ENCODE data around the gene GFOD2.

The GFOD2 gene

GRCh38 chr16:67718668-67719047 is 458 bp downstream of the GFOD2 start:
- Histone ChIP-seq H3K4me3 (ENCODE audit: low read depth in 1 of 2, low read length in 2 of 2) (peak overlapping the region; percentile 84 to 94), H3K4me1 (ENCODE audit: control insufficient read depth in 1 of 2, insufficient read depth in 2 of 2, low read length in 2 of 2) (peaks cover 4 to 14% of the 10 kb centered on the region in 2 donors), H3K27me3 (ENCODE audit: low read depth, low read length) (no peaks in the 10 kb centered on the region), H3K9me3 (ENCODE audit: control insufficient read depth in 1 of 2, low read length in 2 of 2) (no peaks in the 10 kb centered on the region), H3K36me3 (ENCODE audit: control insufficient read depth in 1 of 2, insufficient read depth in 2 of 2, low read length in 2 of 2) (no peaks in the 10 kb centered on the region), H3K27ac (ENCODE audit: low read length) (no peak overlapping the region)

GRCh38 chr16:67716097-67716496 is 3.0 kb downstream of the GFOD2 start:
- Histone ChIP-seq H3K9me3 (ENCODE audit: control insufficient read depth in 1 of 2, low read length in 2 of 2) (no peaks in the 10 kb centered on the region), H3K27ac (ENCODE audit: low read length) (no peak overlapping the region), H3K36me3 (ENCODE audit: control insufficient read depth in 1 of 2, insufficient read depth in 2 of 2, low read length in 2 of 2) (no peaks in the 10 kb centered on the region), H3K4me3 (ENCODE audit: low read depth in 1 of 2, low read length in 2 of 2) (no peak overlapping the region), H3K27me3 (ENCODE audit: low read depth, low read length) (no peaks in the 10 kb centered on the region), H3K4me1 (ENCODE audit: control insufficient read depth in 1 of 2, insufficient read depth in 2 of 2, low read length in 2 of 2) (peaks cover 4 to 14% of the 10 kb centered on the region in 2 donors)

- no peaks in the 10 kb centered on the region for H3K36me3 ChIP-seq (ENCODE audit: control insufficient read depth in 1 of 2, insufficient read depth in 2 of 2, low read length in 2 of 2)
- no peak overlapping the region for H3K4me3 ChIP-seq (ENCODE audit: low read depth in 1 of 2, low read length in 2 of 2)
- peaks cover 4 to 9% of the 10 kb centered on the region in 2 donors for H3K4me1 ChIP-seq (ENCODE audit: control insufficient read depth in 1 of 2, insufficient read depth in 2 of 2, low read length in 2 of 2)
- no peaks in the 10 kb centered on the region for H3K27me3 ChIP-seq (ENCODE audit: low read depth, low read length)
- H3K27ac ChIP-seq (ENCODE audit: low read length): no peak overlapping the region
- H3K9me3 ChIP-seq (ENCODE audit: control insufficient read depth in 1 of 2, low read length in 2 of 2): no peaks in the 10 kb centered on the region
Observed at GRCh38 chr16:67714522-67714921, 4.6 kb downstream of the GFOD2 start.

- H3K27me3 ChIP-seq (ENCODE audit: low read depth, low read length): no peaks in the 10 kb centered on the region
- H3K36me3 ChIP-seq (ENCODE audit: control insufficient read depth in 1 of 2, insufficient read depth in 2 of 2, low read length in 2 of 2): no peaks in the 10 kb centered on the region
- H3K27ac ChIP-seq (ENCODE audit: low read length): no peak overlapping the region
- no peaks in the 10 kb centered on the region for H3K9me3 ChIP-seq (ENCODE audit: control insufficient read depth in 1 of 2, low read length in 2 of 2)
- no peak overlapping the region for H3K4me3 ChIP-seq (ENCODE audit: low read depth in 1 of 2, low read length in 2 of 2)
- H3K4me1 ChIP-seq (ENCODE audit: control insufficient read depth in 1 of 2, insufficient read depth in 2 of 2, low read length in 2 of 2): peaks cover 4 to 9% of the 10 kb centered on the region in 2 donors
Observed at GRCh38 chr16:67713647-67714273, 5.4 kb downstream of the GFOD2 start.

GRCh38 chr16:67710607-67711006 is 8.5 kb downstream of the GFOD2 start:
- Histone ChIP-seq H3K9me3 (ENCODE audit: control insufficient read depth in 1 of 2, low read length in 2 of 2) (no peaks in the 10 kb centered on the region), H3K4me1 (ENCODE audit: control insufficient read depth in 1 of 2, insufficient read depth in 2 of 2, low read length in 2 of 2) (no peaks in the 10 kb centered on the region), H3K27ac (ENCODE audit: low read length) (no peak overlapping the region), H3K4me3 (ENCODE audit: low read depth in 1 of 2, low read length in 2 of 2) (no peak overlapping the region), H3K27me3 (ENCODE audit: low read depth, low read length) (no peaks in the 10 kb centered on the region), H3K36me3 (ENCODE audit: control insufficient read depth in 1 of 2, insufficient read depth in 2 of 2, low read length in 2 of 2) (no peaks in the 10 kb centered on the region)

- Histone ChIP-seq H3K4me1 (ENCODE audit: control insufficient read depth in 1 of 2, insufficient read depth in 2 of 2, low read length in 2 of 2) (no peaks in the 10 kb centered on the region), H3K4me3 (ENCODE audit: low read depth in 1 of 2, low read length in 2 of 2) (no peak overlapping the region), H3K9me3 (ENCODE audit: control insufficient read depth in 1 of 2, low read length in 2 of 2) (no peaks in the 10 kb centered on the region), H3K36me3 (ENCODE audit: control insufficient read depth in 1 of 2, insufficient read depth in 2 of 2, low read length in 2 of 2) (no peaks in the 10 kb centered on the region), H3K27me3 (ENCODE audit: low read depth, low read length) (no peaks in the 10 kb centered on the region), H3K27ac (ENCODE audit: low read length) (no peak overlapping the region)
Observed at GRCh38 chr16:67709050-67709449, 10.1 kb downstream of the GFOD2 start.

- no peak overlapping the region for H3K4me3 ChIP-seq (ENCODE audit: low read depth in 1 of 2, low read length in 2 of 2)
- no peaks in the 10 kb centered on the region for H3K4me1 ChIP-seq (ENCODE audit: control insufficient read depth in 1 of 2, insufficient read depth in 2 of 2, low read length in 2 of 2)
- H3K27me3 ChIP-seq (ENCODE audit: low read depth, low read length): no peaks in the 10 kb centered on the region
- H3K36me3 ChIP-seq (ENCODE audit: control insufficient read depth in 1 of 2, insufficient read depth in 2 of 2, low read length in 2 of 2): no peaks in the 10 kb centered on the region
- H3K9me3 ChIP-seq (ENCODE audit: control insufficient read depth in 1 of 2, low read length in 2 of 2): no peaks in the 10 kb centered on the region
- no peak overlapping the region for H3K27ac ChIP-seq (ENCODE audit: low read length)
Observed at GRCh38 chr16:67708368-67708771, 10.7 kb downstream of the GFOD2 start.

GRCh38 chr16:67707790-67708189 is 11.3 kb downstream of the GFOD2 start:
- Histone ChIP-seq H3K4me1 (ENCODE audit: control insufficient read depth in 1 of 2, insufficient read depth in 2 of 2, low read length in 2 of 2) (no peaks in the 10 kb centered on the region), H3K4me3 (ENCODE audit: low read depth in 1 of 2, low read length in 2 of 2) (no peak overlapping the region), H3K27me3 (ENCODE audit: low read depth, low read length) (no peaks in the 10 kb centered on the region), H3K9me3 (ENCODE audit: control insufficient read depth in 1 of 2, low read length in 2 of 2) (no peaks in the 10 kb centered on the region), H3K36me3 (ENCODE audit: control insufficient read depth in 1 of 2, insufficient read depth in 2 of 2, low read length in 2 of 2) (no peaks in the 10 kb centered on the region), H3K27ac (ENCODE audit: low read length) (no peak overlapping the region)

GRCh38 chr16:67707210-67707609 is 11.9 kb downstream of the GFOD2 start:
- H3K36me3 ChIP-seq (ENCODE audit: control insufficient read depth in 1 of 2, insufficient read depth in 2 of 2, low read length in 2 of 2): no peaks in the 10 kb centered on the region
- no peak overlapping the region for H3K4me3 ChIP-seq (ENCODE audit: low read depth in 1 of 2, low read length in 2 of 2)
- no peak overlapping the region for H3K27ac ChIP-seq (ENCODE audit: low read length)
- no peaks in the 10 kb centered on the region for H3K27me3 ChIP-seq (ENCODE audit: low read depth, low read length)
- no peaks in the 10 kb centered on the region for H3K4me1 ChIP-seq (ENCODE audit: control insufficient read depth in 1 of 2, insufficient read depth in 2 of 2, low read length in 2 of 2)
- no peaks in the 10 kb centered on the region for H3K9me3 ChIP-seq (ENCODE audit: control insufficient read depth in 1 of 2, low read length in 2 of 2)

GRCh38 chr16:67704110-67704509 is 15.0 kb downstream of the GFOD2 start:
- no peaks in the 10 kb centered on the region for H3K4me1 ChIP-seq (ENCODE audit: control insufficient read depth in 1 of 2, insufficient read depth in 2 of 2, low read length in 2 of 2)
- H3K27me3 ChIP-seq (ENCODE audit: low read depth, low read length): no peaks in the 10 kb centered on the region
- H3K36me3 ChIP-seq (ENCODE audit: control insufficient read depth in 1 of 2, insufficient read depth in 2 of 2, low read length in 2 of 2): no peaks in the 10 kb centered on the region
- no peak overlapping the region for H3K27ac ChIP-seq (ENCODE audit: low read length)
- no peaks in the 10 kb centered on the region for H3K9me3 ChIP-seq (ENCODE audit: control insufficient read depth in 1 of 2, low read length in 2 of 2)
- H3K4me3 ChIP-seq (ENCODE audit: low read depth in 1 of 2, low read length in 2 of 2): no peak overlapping the region

- Histone ChIP-seq H3K4me3 (ENCODE audit: low read depth in 1 of 2, low read length in 2 of 2) (no peak overlapping the region), H3K9me3 (ENCODE audit: control insufficient read depth in 1 of 2, low read length in 2 of 2) (no peaks in the 10 kb centered on the region), H3K4me1 (ENCODE audit: control insufficient read depth in 1 of 2, insufficient read depth in 2 of 2, low read length in 2 of 2) (no peaks in the 10 kb centered on the region), H3K27me3 (ENCODE audit: low read depth, low read length) (no peaks in the 10 kb centered on the region), H3K36me3 (ENCODE audit: control insufficient read depth in 1 of 2, insufficient read depth in 2 of 2, low read length in 2 of 2) (no peaks in the 10 kb centered on the region), H3K27ac (ENCODE audit: low read length) (no peak overlapping the region)
Observed at GRCh38 chr16:67703626-67704025, 15.5 kb downstream of the GFOD2 start.

- no peaks in the 10 kb centered on the region for H3K27me3 ChIP-seq (ENCODE audit: low read depth, low read length)
- no peaks in the 10 kb centered on the region for H3K9me3 ChIP-seq (ENCODE audit: control insufficient read depth in 1 of 2, low read length in 2 of 2)
- H3K4me1 ChIP-seq (ENCODE audit: control insufficient read depth in 1 of 2, insufficient read depth in 2 of 2, low read length in 2 of 2): no peaks in the 10 kb centered on the region
- no peaks in the 10 kb centered on the region for H3K36me3 ChIP-seq (ENCODE audit: control insufficient read depth in 1 of 2, insufficient read depth in 2 of 2, low read length in 2 of 2)
- H3K27ac ChIP-seq (ENCODE audit: low read length): no peak overlapping the region
- H3K4me3 ChIP-seq (ENCODE audit: low read depth in 1 of 2, low read length in 2 of 2): no peak overlapping the region
Observed at GRCh38 chr16:67702130-67702529, 17.0 kb downstream of the GFOD2 start.

All from muscle layer of duodenum (tissue), 2 donors.